Gastrocnemius medialis (tissue), 4 donors: ENCODE measurements around the gene LUZP1.

Source experiments
- POLR2A ChIP-seq, 2 donors: fragments of 450-650 bp; IDR thresholded peaks; one replicate each; pipeline ENCODE4 v1.6.1; 2017; ENCODE audit warnings: antibody characterized with exemption in 2 of 2, mild to moderate bottlenecking in 2 of 2, moderate library complexity in 2 of 2
- TF ChIP-seq, protein P1 (sequence below), 5 experiments: fragments of 450-650 bp in 3 of 5; fragments of 200-600 bp in 2 of 5; sonication (generic) in 2 of 5; IDR thresholded peaks in 4 of 5; conservative IDR thresholded peaks in 1 of 5; 1 replicate in 4 of 5; 2 replicates in 1 of 5; pipeline ENCODE4 v1.5.1; 2016 to 2019; ENCODE audit warnings: antibody characterized with exemption in 5 of 5, mild to moderate bottlenecking in 3 of 5, moderate library complexity in 3 of 5

DNA sequence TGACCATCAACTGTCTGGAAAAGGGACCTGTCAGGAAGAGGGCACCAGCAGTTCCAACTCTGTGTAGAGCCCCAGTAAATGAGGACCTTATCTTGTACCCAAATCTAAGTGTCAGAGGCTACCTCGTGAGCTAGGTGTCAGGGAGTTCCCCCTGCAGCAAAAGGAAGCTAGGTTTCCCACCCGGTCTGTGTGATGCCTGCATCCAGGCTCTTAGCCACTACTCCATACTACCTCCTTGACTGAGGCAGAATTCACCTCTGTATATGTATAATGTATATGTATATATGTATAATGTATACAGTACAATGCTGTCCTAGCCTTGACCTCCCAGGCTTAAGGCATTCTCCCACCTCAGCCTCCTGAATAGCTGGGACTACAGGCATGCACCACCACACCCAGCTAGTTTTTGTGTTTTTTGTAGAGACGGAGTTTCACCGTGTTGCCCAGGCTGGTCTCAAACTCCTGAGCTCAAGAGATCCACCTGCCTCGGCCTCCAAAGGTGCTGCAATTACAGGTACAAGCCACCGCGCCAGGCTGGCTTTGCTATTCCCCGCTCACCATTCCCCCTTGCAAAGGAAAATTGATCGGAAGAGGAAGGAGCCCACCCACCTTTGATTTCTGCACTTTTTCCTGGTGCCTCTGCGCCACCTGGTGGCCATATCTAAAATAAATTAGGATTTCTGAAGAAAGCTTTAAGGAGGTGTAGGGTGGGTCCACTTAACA lies 15.7 kb upstream of the LUZP1 start:
- TF ChIP-seq, protein P1, sequence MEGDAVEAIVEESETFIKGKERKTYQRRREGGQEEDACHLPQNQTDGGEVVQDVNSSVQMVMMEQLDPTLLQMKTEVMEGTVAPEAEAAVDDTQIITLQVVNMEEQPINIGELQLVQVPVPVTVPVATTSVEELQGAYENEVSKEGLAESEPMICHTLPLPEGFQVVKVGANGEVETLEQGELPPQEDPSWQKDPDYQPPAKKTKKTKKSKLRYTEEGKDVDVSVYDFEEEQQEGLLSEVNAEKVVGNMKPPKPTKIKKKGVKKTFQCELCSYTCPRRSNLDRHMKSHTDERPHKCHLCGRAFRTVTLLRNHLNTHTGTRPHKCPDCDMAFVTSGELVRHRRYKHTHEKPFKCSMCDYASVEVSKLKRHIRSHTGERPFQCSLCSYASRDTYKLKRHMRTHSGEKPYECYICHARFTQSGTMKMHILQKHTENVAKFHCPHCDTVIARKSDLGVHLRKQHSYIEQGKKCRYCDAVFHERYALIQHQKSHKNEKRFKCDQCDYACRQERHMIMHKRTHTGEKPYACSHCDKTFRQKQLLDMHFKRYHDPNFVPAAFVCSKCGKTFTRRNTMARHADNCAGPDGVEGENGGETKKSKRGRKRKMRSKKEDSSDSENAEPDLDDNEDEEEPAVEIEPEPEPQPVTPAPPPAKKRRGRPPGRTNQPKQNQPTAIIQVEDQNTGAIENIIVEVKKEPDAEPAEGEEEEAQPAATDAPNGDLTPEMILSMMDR (IDR thresholded peaks at IDR 0.05 in 4 of 5, conservative IDR thresholded peaks at IDR 0.05 in 1 of 5), result peak; percentile 79 to 92 (median 82)
- TF ChIP-seq POLR2A (IDR thresholded peaks at IDR 0.05), result no peak
